ENCODE measurements around the gene MIP. TPM values are rescaled to one million over a fixed set of nuclear protein-coding genes. Genes with fewer than 3 reads are reported as not detected.
"Not testable (repeated sequence)": the region's sequence is repeated elsewhere in the genome, so short reads cannot be mapped to it uniquely, and the experiment has no call there.

MIP gene
- total and polyA plus RNA-seq, 2 donors: 0.02 to 0.09 TPM

DNA sequence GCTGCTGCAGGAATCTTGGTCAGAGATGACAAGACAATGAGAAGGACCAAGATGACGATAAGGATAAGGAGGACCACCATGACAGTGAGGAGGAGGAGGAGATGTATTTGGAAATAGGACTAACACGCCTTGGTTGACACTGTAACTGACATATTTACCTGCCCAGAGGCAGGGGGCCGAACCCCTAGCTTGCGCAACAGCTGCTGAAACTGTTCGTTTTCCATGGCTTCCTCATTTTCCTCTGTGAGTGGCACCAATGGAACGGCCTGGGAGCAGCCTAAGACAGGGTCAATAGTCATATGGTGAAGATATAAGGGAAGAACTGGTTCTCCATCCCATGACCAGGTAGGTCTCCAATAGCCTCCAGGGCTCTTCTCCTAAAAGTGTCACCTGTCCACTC lies 34.0 kb downstream of the MIP start:
- peaks cover 0 to 3% of the 10 kb centered on the region in 2 donors for H3K4me1 ChIP-seq (ENCODE audit: control insufficient read depth in 2 of 2, insufficient read depth in 2 of 2, low read length in 2 of 2)
- WGBS: 95% methylated on average over 6 of the region's 6 CpGs
- no peak overlapping the region for H3K27ac ChIP-seq (ENCODE audit: low read depth in 1 of 2, low read length in 1 of 2)
- H3K27me3 ChIP-seq (ENCODE audit: control insufficient read depth in 2 of 2, insufficient read depth in 1 of 2, low read length in 1 of 2): no peaks in the 10 kb centered on the region
- no peak for DNase-seq (ENCODE audit: low read depth in 6 of 9, low spot score in 9 of 9)
- no peaks in the 10 kb centered on the region for H3K9me3 ChIP-seq (ENCODE audit: control insufficient read depth in 2 of 2, insufficient read depth in 1 of 2, low read length in 1 of 2)
- H3K36me3 ChIP-seq (ENCODE audit: control insufficient read depth in 2 of 2, insufficient read depth in 2 of 2, low read length in 1 of 2): peaks cover 65 to 83% of the 10 kb centered on the region in 2 donors
- no peak overlapping the region for H3K4me3 ChIP-seq (ENCODE audit: low read length in 2 of 2)

- WGBS: 98% methylated on average over 11 of the region's 11 CpGs
- no peak for DNase-seq (ENCODE audit: low read depth in 6 of 9, low spot score in 9 of 9)
- Histone ChIP-seq H3K4me3 (ENCODE audit: low read length in 2 of 2) (no peak overlapping the region), H3K9me3 (ENCODE audit: control insufficient read depth in 2 of 2, insufficient read depth in 1 of 2, low read length in 1 of 2) (no peaks in the 10 kb centered on the region), H3K27ac (ENCODE audit: low read depth in 1 of 2, low read length in 1 of 2) (no peak overlapping the region), H3K4me1 (ENCODE audit: control insufficient read depth in 2 of 2, insufficient read depth in 2 of 2, low read length in 2 of 2) (no peaks in the 10 kb centered on the region), H3K27me3 (ENCODE audit: control insufficient read depth in 2 of 2, insufficient read depth in 1 of 2, low read length in 1 of 2) (no peaks in the 10 kb centered on the region), H3K36me3 (ENCODE audit: control insufficient read depth in 2 of 2, insufficient read depth in 2 of 2, low read length in 1 of 2) (peaks cover 62 to 67% of the 10 kb centered on the region in 2 donors)
Measured at GRCh38 chr12:56417739-56418138, 36.7 kb downstream of the MIP start.

- WGBS: 96% methylated on average over 3 of the region's 3 CpGs
- H3K27ac ChIP-seq (ENCODE audit: low read depth in 1 of 2, low read length in 1 of 2): no peak overlapping the region
- H3K4me1 ChIP-seq (ENCODE audit: control insufficient read depth in 2 of 2, insufficient read depth in 2 of 2, low read length in 2 of 2): no peaks in the 10 kb centered on the region
- DNase-seq (ENCODE audit: low read depth in 6 of 9, low spot score in 9 of 9): no peak
- no peak overlapping the region for H3K4me3 ChIP-seq (ENCODE audit: low read length in 2 of 2)
- no peaks in the 10 kb centered on the region for H3K27me3 ChIP-seq (ENCODE audit: control insufficient read depth in 2 of 2, insufficient read depth in 1 of 2, low read length in 1 of 2)
- H3K9me3 ChIP-seq (ENCODE audit: control insufficient read depth in 2 of 2, insufficient read depth in 1 of 2, low read length in 1 of 2): no peaks in the 10 kb centered on the region
- peaks cover 35 to 37% of the 10 kb centered on the region in 2 donors for H3K36me3 ChIP-seq (ENCODE audit: control insufficient read depth in 2 of 2, insufficient read depth in 2 of 2, low read length in 1 of 2)
Measured at GRCh38 chr12:56414401-56414800, 40.1 kb downstream of the MIP start.

DNA sequence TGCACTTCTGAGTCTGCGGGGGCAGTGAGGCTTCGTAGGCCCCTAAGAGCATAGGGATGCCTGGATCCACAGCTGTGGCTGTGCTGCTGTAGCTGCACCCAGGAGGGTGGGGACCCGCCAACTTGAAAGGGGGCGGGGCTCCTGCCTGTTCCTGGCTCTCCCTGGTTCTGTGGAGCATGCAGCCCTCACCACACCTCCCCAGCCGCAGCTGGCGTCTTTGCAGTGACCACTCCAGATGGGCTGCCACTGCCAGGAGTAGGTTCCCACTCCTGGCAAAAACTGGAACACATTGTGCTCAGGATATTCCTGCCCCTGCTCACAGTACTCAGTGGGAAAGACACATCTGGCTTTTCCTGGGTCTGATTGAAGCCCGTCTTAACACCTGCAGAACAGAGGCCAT lies 41.1 kb downstream of the MIP start:
- no peaks in the 10 kb centered on the region for H3K4me1 ChIP-seq (ENCODE audit: control insufficient read depth in 2 of 2, insufficient read depth in 2 of 2, low read length in 2 of 2)
- no peaks in the 10 kb centered on the region for H3K27me3 ChIP-seq (ENCODE audit: control insufficient read depth in 2 of 2, insufficient read depth in 1 of 2, low read length in 1 of 2)
- H3K27ac ChIP-seq (ENCODE audit: low read depth in 1 of 2, low read length in 1 of 2): no peak overlapping the region
- H3K9me3 ChIP-seq (ENCODE audit: control insufficient read depth in 2 of 2, insufficient read depth in 1 of 2, low read length in 1 of 2): no peaks in the 10 kb centered on the region
- H3K36me3 ChIP-seq (ENCODE audit: control insufficient read depth in 2 of 2, insufficient read depth in 2 of 2, low read length in 1 of 2): peaks cover 30 to 31% of the 10 kb centered on the region in 2 donors
- no peak for DNase-seq (ENCODE audit: low read depth in 6 of 9, low spot score in 9 of 9)
- H3K4me3 ChIP-seq (ENCODE audit: low read length in 2 of 2): no peak overlapping the region
- WGBS: 92% methylated on average over 7 of the region's 7 CpGs

DNA sequence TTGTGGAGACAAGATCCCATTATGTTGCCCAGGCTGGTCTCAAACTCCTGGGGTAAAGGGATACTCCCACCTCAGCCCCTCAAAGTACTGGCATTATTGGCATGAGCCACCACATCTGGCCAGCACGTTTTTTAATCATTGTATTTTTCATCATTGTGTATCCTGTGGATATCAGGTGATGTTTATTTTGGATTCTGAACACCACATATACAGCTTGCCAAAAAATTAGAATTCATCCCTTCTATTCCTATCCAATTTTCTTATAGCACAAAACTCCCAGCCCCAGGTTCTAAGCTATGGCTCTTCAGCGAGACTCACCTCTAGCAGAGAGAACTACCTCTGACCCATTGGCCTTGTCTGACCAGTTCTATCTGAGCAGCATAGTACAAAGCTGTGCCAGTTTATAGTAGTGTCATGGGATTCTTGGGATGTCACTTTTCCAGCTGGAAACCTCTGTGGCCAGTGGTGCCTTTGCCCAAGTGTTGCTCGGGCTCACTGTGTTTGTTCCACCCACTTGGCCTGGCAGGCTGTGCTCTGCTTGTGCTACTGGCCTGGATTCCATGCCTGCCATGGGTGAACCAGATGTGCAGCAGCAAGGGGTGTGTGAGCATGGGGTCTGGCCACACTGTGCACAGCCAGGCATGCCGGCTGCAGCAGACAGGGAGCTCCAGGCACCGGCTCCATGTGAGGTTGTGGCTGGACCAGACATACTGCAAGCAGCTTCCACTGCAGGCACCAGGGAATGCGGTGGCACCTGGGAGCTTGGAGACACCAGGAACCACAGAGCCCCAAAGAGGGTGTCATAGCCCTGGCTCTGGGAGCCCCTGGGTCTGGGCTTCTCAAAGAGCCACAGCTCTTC lies 42.4 kb downstream of the MIP start:
- no peak for DNase-seq (ENCODE audit: low read depth in 6 of 9, low spot score in 9 of 9)
- no peak overlapping the region for H3K27ac ChIP-seq (ENCODE audit: low read depth in 1 of 2, low read length in 1 of 2)
- no peaks in the 10 kb centered on the region for H3K4me1 ChIP-seq (ENCODE audit: control insufficient read depth in 2 of 2, insufficient read depth in 2 of 2, low read length in 2 of 2)
- no peaks in the 10 kb centered on the region for H3K9me3 ChIP-seq (ENCODE audit: control insufficient read depth in 2 of 2, insufficient read depth in 1 of 2, low read length in 1 of 2)
- WGBS: 95% methylated on average over 6 of the region's 6 CpGs
- H3K27me3 ChIP-seq (ENCODE audit: control insufficient read depth in 2 of 2, insufficient read depth in 1 of 2, low read length in 1 of 2): no peaks in the 10 kb centered on the region
- H3K4me3 ChIP-seq (ENCODE audit: low read length in 2 of 2): no peak overlapping the region
- H3K36me3 ChIP-seq (ENCODE audit: control insufficient read depth in 2 of 2, insufficient read depth in 2 of 2, low read length in 1 of 2): peaks cover 18 to 19% of the 10 kb centered on the region in 2 donors

DNA sequence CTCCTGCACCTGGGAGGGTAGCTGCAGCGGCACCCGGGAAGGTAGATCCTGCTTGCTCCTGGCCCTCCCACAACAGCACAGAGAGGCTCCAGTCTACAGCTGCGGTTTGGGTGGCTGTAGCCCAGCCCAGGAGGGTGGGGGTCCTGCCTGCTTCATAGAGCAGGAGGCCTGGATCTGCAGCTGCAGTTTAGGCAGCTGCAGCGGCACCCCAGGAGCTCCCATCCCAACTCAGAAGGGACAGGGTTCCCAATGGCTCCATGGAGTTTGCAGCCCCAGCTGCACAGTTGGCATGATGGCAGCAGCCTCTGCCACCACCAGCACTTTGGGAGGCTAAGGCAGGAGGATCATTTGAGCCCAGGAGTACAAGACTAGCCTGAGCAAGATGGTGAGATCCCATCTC lies 43.7 kb downstream of the MIP start:
- DNase-seq (ENCODE audit: low read depth in 6 of 9, low spot score in 9 of 9): no peak
- Histone ChIP-seq H3K36me3 (ENCODE audit: control insufficient read depth in 2 of 2, insufficient read depth in 2 of 2, low read length in 1 of 2) (peaks cover 7 to 14% of the 10 kb centered on the region in 2 donors), H3K27ac (ENCODE audit: low read depth in 1 of 2, low read length in 1 of 2) (no peak overlapping the region), H3K27me3 (ENCODE audit: control insufficient read depth in 2 of 2, insufficient read depth in 1 of 2, low read length in 1 of 2) (no peaks in the 10 kb centered on the region), H3K4me3 (ENCODE audit: low read length in 2 of 2) (no peak overlapping the region), H3K4me1 (ENCODE audit: control insufficient read depth in 2 of 2, insufficient read depth in 2 of 2, low read length in 2 of 2) (no peaks in the 10 kb centered on the region), H3K9me3 (ENCODE audit: control insufficient read depth in 2 of 2, insufficient read depth in 1 of 2, low read length in 1 of 2) (no peaks in the 10 kb centered on the region)
- 94% methylated on average over 4 of the region's 4 CpGs for WGBS

DNA sequence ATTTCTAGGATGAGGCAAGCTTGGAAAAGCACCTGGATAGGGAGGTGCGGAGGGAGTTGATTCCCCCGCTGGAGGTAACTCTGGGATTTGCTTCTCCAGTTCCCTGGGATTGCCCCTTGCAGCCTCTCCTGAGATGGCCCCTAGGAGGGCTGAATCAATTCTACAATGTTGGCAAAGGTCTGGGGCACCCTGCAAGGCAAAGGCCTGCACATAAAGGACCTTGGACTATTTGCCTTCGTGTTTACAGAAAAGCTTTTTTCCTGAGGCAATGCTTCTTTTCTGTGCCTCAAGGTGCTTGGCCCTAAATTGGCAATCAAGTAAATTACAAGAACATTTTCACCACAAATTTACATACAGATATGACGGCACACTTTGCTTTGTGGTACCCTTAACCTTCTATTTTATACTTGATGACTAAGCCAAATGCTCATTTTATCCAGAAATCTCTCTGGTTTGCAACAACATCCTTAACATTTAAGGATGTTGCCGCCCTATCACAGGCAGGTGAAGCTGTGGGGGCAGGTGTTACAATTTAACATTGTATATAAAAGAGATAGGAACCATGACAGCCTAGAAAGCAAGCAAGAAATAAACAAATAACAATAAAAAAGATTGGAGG lies 45.5 kb downstream of the MIP start:
- Histone ChIP-seq H3K4me3 (ENCODE audit: low read length in 2 of 2) (no peak overlapping the region), H3K27ac (ENCODE audit: low read depth in 1 of 2, low read length in 1 of 2) (no peak overlapping the region), H3K4me1 (ENCODE audit: control insufficient read depth in 2 of 2, insufficient read depth in 2 of 2, low read length in 2 of 2) (no peaks in the 10 kb centered on the region), H3K27me3 (ENCODE audit: control insufficient read depth in 2 of 2, insufficient read depth in 1 of 2, low read length in 1 of 2) (no peaks in the 10 kb centered on the region), H3K36me3 (ENCODE audit: control insufficient read depth in 2 of 2, insufficient read depth in 2 of 2, low read length in 1 of 2) (peaks cover 3 to 4% of the 10 kb centered on the region in 2 donors), H3K9me3 (ENCODE audit: control insufficient read depth in 2 of 2, insufficient read depth in 1 of 2, low read length in 1 of 2) (no peaks in the 10 kb centered on the region)
- WGBS: 96% methylated on average over 5 of the region's 5 CpGs
- DNase-seq (ENCODE audit: low read depth in 6 of 9, low spot score in 9 of 9): no peak

- not testable (repeated sequence) for H3K36me3 ChIP-seq (ENCODE audit: control insufficient read depth in 2 of 2, insufficient read depth in 2 of 2, low read length in 1 of 2); H3K27me3 ChIP-seq (ENCODE audit: control insufficient read depth in 2 of 2, insufficient read depth in 1 of 2, low read length in 1 of 2); H3K4me3 ChIP-seq (ENCODE audit: low read length in 2 of 2); H3K4me1 ChIP-seq (ENCODE audit: control insufficient read depth in 2 of 2, insufficient read depth in 2 of 2, low read length in 2 of 2); H3K9me3 ChIP-seq (ENCODE audit: control insufficient read depth in 2 of 2, insufficient read depth in 1 of 2, low read length in 1 of 2); H3K27ac ChIP-seq (ENCODE audit: low read depth in 1 of 2, low read length in 1 of 2); DNase-seq (ENCODE audit: low read depth in 6 of 9, low spot score in 9 of 9)
- 63% methylated on average over 3 of the region's 3 CpGs for WGBS
Measured at GRCh38 chr12:56404227-56404626, 50.2 kb downstream of the MIP start.

DNA sequence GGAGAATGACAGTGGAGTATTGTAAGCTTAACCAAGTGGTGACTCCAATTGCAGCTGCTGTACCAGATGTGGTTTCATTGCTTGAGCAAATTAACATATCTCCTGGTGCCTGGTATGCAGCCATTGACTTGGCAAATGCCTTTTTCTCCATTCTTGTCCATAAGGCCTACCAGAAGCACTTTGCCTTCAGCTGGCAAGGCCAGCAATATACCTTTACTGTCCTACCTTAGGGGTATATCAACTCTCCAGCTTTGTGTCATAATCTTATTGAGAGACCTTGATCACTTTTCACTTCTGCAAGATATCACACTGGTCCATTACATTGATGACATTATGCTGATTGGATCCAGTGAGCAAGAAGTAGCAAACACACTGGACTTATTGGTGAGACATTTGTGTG lies 52.8 kb downstream of the MIP start:
- H3K9me3 ChIP-seq (ENCODE audit: control insufficient read depth in 2 of 2, insufficient read depth in 1 of 2, low read length in 1 of 2): peaks cover 0 to 10% of the 10 kb centered on the region in 2 donors
- DNase-seq (ENCODE audit: low read depth in 6 of 9, low spot score in 9 of 9); H3K27ac ChIP-seq (ENCODE audit: low read depth in 1 of 2, low read length in 1 of 2); H3K4me1 ChIP-seq (ENCODE audit: control insufficient read depth in 2 of 2, insufficient read depth in 2 of 2, low read length in 2 of 2); H3K27me3 ChIP-seq (ENCODE audit: control insufficient read depth in 2 of 2, insufficient read depth in 1 of 2, low read length in 1 of 2); H3K36me3 ChIP-seq (ENCODE audit: control insufficient read depth in 2 of 2, insufficient read depth in 2 of 2, low read length in 1 of 2); H3K4me3 ChIP-seq (ENCODE audit: low read length in 2 of 2): not testable (repeated sequence)

All from thymus (tissue), 11 donors.